ENCODE measurements around the gene POLE.
"Not testable (repeated sequence)": the region's sequence is repeated elsewhere in the genome, so short reads cannot be mapped to it uniquely, and the experiment has no call there.

Gene POLE

DNA sequence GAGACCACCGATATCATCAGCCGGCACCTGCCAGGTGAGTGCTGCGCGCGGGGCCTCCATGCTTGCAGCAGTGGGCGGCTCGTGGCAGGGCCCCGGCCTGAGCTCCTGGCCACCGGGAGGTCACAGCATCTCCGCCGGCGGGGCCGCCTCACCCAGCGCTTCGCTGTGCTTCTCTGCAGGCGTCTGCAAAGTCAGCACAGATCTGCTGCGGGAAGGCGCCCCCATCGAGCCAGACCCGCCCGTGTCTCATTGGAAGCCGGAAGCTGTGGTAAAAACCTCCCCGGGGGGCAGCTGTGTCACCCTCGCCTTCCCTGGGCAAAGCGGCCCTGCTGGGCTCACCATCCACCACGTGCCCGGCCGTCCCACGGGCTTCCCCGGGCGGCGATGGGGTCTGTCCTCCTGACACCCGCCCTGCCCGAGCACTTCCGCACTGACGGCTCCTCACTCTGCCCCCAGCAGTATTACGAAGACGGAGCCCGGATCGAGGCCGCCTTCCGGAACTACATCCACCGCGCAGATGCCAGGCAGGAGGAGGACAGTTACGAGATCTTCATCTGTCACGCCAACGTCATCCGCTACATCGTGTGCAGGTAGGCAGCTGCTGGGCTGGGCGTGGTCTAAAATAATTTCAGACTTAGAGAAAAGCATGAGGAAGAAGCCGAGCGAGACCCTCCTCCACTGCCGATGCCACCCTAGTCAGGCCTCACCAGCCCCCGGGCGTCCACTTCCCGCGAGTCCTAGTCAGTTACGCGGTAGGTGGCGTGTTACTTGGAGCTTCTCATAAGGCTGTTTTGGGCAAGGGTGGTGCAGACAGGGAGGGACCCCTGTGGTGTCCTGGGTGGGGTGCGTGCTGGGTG is 30.6 kb upstream of the POLE start:
- no peak for DNase-seq (ENCODE audit: low read depth in 2 of 2)

DNA sequence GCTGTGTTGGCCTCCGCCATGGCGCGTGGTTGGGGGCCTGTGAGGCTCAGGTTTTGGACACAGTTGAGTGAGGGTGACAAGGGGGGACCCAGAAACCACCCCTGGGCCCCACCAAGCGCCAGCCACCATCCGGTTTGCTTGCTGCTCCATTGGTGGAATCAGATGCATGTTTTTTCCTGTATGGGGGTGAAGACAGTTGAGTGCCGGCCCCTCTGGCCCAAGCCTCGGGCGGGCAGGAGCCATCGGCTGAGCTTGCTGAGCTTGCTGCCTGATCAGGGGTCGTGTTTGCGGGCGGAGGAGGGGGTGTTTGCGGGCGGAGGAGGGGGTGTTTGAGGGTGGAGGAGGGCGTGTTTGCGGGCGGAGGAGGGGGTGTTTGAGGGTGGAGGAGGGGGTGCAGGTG is 29.9 kb upstream of the POLE start:
- no peak for DNase-seq (ENCODE audit: low read depth in 2 of 2)

DNA sequence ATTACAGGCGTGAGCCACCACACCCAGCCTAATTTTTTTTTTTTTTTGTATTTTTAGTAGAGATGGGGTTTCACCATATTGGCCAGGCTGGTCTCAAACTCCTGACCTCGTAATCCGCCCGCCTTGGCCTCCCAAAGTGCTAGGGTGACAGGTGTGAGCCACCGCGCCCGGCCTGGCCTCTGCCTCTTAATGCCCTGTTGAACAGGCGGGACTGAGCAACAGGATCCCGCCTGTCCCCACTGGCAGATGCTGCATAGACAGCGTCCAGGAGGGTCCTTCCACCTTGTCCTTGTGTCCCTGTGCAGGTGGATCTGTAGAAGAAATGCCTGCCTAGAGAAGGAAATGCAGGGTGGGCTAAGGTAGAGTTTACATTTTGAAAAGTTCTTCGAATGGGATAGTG is 29.2 kb upstream of the POLE start:
- DNase-seq (ENCODE audit: low read depth in 2 of 2): no peak

DNA sequence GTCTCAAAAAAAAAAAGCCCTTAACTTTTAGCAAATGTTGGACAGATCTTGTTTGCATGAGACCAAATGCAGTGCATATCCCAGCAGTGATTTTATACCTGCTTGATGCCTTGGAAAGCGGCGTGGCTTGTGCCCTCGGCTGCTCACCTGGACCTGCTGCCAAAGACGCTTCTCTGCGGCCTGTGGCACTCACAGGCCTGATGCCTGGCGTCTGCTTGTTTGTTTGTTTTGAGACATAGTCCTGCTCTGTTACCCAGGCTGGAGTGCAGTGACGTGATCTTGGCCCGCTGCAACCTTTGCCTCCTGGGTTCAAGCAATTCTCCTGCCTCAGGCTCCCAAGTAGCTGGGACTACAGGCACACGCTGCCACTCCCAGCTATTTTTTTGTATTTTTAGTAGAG is 28.7 kb upstream of the POLE start:
- no peak for DNase-seq (ENCODE audit: low read depth in 2 of 2)

DNA sequence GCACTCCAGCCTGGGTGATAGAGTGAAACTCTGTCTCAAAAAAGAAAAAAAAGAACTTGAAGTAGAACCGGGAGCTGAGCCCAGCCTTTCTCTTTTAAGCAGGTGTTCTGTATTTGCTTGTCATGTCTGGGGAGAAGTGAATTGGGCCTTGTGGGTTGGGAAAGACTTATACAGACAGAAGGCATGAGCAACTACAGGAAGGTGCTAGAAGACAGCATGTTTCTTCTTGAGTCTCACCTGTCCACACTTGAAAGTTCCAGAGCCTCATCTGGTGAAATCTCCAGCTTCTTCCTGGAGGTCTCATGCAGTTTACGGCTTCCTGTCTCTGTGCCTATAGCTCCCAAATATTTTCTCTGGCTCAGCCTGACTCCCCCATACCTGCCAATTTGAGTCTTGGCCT is 26.0 kb upstream of the POLE start:
- DNase-seq (ENCODE audit: low read depth in 2 of 2): no peak

DNA sequence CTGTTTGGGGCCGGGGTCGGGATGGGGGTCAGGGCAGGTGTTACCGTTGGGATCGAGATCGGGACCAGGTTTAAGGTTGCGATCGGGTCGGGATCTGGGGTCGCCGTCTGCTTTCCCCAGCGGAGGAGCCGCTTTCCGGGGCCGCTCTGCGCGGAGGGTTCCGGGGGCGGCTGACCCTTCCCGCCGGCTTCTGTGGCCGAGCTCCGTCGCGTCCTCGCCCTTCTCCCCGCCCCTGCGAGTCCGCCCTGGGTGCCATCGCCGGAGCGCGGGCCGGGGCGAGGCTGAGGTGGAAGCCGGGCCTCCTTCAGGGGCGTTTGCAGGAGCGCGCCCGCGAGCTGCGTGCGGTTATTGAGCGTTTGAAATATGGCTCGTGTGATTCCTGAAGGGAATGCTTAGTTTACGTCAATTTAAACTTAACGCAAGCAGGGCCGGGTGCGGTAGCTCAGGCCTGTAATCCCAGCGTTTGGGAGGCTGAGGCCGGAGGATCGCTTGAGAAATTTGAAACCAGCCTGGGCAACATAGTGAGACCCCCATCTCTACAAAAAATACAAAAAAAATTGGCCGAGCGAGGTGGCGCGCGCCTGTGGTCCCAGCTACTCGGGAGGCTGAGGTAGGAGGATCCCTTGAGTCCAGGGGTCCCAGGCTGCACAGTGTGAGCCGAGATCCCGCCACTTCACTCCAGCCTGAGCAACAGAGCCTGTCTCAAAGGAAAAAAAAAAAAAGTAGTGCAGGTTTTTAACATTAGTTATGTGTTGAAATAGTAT is 24.1 kb upstream of the POLE start:
- no peak for DNase-seq (ENCODE audit: low read depth in 2 of 2)

DNA sequence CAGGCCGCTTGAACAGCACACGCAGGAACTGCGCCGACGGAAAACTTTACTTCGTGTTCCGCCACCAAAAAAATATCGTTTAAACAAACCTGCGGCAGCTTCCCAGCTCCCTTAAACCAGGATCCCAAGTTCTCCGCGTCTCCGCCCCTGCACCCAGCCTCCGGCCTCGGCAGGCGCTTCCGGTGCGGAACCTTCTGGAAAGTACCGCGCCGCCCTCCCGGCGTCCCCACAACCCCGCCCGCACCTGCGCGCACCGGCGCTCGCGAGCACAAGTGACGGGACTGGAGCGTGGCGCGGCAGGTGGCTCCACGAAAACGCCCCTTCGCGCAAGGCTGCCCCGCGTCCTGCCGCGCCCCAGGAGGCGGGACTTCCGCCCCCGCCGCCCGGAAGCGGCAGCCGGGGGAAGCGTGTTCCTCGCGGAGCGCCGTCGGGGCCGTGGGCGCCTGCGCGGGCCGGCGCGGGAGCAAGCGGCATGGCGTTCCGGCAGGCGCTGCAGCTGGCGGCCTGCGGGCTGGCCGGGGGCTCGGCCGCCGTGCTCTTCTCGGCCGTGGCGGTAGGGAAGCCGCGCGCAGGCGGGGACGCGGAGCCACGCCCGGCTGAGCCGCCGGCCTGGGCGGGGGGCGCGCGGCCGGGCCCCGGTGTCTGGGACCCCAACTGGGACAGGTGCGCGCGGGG is 23.4 kb upstream of the POLE start, which contains the start of gene PGAM5:
Gene PGAM5, plus strand, starts transcription at position 438 of the 675 bp plus-strand sequence. Its CDS starts 35 bp downstream, at position 473.
- peak; percentile 83 to 91 for DNase-seq (ENCODE audit: low read depth in 2 of 2)

DNA sequence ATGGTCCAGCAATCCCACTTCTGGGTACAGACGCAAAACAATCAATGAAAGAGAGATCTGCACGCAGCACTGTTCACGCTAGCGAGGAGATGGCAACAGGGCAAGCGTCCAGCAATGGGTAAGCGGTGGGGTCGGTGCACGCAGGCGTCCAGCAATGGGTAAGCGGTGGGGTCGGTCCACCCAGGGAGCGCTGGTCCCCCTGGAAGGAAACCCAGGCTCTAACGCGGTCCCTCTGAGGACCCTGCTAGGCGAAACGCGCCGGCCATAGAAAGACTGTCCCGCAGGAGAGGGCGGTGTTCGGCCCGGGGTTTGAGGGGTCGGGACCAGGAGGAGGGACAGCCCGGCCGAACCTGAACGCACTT is 22.9 kb upstream of the POLE start:
- DNase-seq (ENCODE audit: low read depth in 2 of 2): no peak

DNA sequence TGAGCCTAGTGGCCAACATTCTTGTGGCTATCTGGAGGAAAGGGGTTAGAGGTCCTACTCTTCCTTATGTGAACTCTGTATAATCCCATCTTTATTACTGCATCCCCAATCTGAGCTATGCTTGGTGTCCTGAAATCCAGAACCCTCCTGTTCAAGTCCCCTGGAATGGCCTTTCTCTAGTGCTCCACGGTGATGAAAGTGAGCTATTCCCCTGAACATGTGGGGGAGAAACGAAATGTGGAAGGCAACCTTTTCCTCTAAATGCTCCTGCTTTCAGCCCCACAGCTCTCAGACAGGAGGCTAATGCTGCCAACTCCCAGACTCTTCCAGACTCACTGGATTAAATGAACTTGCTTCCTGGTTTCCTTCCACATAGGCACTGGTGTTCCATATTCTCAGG is 21.0 kb upstream of the POLE start:
- DNase-seq (ENCODE audit: low read depth in 2 of 2): no peak

DNA sequence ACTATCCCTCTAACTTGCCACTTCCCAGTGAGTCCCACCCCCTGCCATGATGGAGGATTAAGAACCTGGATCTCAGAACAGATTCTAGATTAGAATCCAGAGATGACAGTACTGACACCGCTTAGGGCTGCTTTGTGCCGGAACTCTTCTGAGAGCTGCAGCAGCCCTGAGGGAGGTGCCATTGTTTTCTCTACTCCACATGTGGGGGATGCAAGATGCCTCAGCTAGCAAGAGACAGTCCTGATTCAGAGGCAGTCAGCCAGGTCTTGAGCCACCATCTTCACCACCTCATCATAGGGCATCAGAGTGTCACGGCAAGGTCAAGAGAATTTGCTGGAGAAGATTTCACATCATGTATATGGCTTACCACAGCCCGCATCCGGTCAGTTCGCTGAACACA is 20.1 kb upstream of the POLE start:
- no peak for DNase-seq (ENCODE audit: low read depth in 2 of 2)

DNA sequence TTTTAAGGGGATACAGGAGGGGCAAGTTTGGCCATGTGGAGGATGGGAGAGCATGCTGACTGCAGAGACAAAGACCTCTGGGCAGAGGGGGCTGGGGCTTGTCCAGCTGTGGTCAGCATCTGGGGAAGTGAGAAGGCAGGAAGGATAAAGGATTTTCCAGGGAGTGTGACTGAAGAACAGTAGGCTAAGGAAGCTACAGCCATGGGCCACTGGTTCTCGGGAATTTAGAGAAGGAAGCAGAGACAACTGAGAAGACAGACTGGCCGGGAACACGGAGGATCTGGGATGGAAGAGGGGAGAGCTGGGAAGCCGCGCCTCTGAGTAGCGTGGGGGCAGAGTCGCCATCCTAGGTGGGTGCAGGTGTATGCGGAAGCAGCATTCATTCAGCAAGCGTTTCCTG is 16.5 kb upstream of the POLE start:
- no peak for DNase-seq (ENCODE audit: low read depth in 2 of 2)

DNA sequence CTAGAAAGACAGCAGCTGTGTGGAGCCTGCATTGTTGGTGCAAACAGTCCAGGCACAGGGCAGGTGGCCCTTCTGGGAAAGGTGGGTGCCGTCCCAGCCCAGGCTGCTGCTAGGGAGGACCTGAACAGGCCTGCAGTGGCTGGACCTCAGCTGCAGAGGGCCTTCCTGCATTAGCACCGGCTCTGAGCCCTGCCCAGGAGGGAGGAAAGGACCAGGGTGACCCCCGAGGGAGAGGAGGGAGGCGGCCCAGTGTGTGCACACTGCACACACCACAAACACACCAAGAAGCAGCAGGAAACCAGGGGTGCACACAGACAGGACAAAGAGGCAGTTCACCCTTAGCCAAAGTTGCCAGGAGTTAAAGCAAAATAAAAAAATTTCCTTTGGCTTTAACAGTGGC is 15.5 kb upstream of the POLE start:
- no peak for DNase-seq (ENCODE audit: low read depth in 2 of 2)

DNA sequence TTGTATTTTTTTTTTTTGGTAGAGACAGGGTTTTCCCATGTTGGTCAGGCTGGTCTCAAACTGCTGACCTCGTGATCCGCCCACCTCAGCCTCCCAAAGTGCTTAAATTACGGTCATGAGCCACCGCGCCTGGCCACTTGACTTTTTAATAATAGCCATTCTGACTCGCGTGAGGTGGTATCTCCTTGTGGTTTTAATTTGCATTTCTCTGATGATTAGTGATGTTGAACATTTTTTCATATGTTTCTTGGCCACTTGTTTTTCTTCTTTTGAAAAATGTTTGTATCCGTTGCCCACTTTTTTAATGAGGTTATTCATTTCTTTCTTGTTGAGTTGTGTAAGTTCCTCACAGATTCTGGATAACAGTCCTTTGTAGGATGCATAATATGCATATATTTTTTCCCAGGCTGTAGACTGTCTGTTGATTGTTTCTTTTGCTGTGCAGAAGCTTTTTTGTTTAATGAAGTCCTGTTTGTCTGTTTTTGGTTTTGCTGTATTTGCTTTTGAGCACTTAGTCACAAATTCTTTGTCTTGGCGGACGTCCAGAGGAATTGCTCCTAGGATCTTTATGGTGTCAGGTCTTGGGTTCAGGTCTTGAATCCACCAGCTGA is 13.2 kb upstream of the POLE start:
- DNase-seq (ENCODE audit: low read depth in 2 of 2): no peak

DNA sequence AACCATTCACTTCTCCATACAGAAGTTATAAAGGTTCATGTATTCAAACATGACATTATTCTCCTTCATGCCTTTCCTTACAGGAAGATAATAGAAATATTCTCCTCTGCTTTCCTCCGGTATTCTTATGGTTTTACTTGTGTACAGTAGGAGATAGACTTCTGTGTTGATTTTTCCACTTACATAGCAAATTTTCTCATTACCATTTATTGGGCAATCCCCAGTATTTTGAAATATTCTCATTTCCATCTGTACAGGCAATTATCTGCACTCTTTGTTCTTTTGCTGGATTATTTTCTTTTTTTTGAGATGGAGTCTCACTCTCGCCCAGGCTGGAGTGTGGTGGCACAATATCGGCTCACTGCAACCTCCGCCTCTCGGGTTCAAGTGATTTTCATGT is 11.2 kb upstream of the POLE start:
- DNase-seq (ENCODE audit: low read depth in 2 of 2): no peak

DNA sequence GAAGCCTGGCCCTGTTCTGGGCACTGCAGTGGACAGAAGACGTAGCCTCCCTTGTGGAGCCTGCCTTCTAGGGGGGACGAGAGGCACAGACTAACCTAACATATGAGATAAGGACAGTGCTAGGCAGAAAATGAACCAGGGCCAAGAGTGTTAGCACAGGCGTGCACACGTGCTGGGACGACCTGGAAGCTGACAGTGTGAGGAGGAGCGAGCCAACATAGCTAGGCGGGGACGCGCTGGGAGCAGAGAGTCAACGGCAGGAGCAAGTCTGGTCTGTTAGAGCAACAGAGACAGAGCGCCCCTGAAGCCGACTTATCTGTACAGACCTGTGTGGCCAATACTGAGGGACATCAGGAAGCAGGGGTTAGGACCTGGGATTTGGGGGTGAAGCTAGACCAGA is 8.3 kb upstream of the POLE start:
- no peak for DNase-seq (ENCODE audit: low read depth in 2 of 2)

DNA sequence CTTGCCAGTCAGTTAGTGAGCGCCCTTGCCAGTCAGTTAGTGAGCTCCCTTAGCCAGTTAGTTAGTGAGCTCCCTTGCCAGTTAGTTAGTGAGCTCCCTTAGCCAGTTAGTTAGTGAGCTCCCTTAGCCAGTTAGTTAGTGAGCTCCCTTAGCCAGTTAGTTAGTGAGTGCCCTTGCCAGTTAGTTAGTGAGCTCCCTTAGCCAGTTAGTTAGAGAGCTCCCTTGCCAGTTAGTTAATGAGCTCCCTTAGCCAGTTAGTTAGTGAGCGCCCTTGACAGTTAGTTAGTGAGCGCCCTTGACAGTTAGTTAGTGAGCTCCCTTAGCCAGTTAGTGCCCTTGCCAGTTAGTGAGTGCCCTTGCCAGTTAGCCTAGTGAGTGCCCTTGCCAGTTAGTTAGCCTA is 7.7 kb upstream of the POLE start:
- DNase-seq (ENCODE audit: low read depth in 2 of 2): not testable (repeated sequence)

DNA sequence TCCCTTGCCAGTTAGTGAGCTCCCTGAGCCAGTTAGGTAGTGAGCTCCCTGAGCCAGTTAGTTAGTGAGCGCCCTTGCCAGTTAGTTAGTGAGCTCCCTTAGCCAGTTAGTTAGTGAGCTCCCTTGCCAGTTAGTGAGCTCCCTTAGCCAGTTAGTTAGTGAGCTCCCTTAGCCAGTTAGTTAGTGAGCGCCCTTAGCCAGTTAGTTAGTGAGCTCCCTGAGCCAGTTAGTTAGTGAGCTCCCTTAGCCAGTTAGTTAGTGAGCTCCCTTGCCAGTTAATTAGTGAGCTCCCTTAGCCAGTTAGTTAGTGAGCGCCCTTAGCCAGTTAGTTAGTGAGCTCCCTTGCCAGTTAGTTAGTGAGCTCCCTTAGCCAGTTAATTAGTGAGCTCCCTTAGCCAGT is 4.9 kb upstream of the POLE start:
- DNase-seq (ENCODE audit: low read depth in 2 of 2): not testable (repeated sequence)

DNA sequence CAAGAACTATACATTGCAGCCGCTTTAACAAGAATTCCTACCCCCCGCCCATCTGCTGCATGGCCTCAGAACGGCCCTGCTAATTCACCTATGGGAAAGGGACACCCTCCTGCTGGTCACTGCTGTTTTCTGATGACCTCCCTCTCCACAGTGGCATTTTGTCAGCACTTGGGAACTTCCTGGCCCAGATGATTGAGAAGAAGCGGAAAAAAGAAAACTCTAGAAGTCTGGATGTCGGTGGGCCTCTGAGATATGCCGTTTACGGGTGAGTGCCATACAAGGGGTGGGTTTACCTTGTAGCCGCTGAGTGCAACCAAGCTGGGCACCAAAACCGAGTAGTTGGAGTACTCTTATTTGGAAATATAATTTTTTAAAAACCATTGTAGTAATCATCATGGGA is 3.0 kb upstream of the POLE start:
- no peak for DNase-seq (ENCODE audit: low read depth in 2 of 2)

DNA sequence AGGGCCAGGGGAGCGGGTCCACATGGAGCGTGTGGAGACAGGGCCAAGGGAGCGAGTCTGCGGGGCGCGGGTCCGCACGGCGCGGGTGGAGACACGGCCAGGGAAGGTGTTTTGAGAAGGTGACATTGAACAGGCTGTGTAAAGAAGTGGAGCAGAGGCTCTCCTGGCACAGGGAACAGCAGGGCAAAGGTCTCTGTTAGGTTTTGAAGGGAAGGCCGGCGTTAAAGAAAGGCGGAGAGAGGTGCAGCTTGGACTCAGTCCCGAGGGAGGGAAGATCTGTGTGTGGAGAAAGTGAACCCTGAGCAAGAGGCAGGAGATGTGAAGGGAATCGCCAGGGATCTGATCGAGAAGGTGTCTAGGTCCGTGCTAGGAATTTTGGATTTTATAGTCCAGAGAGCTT is 2.1 kb upstream of the POLE start:
- no peak for DNase-seq (ENCODE audit: low read depth in 2 of 2)

DNA sequence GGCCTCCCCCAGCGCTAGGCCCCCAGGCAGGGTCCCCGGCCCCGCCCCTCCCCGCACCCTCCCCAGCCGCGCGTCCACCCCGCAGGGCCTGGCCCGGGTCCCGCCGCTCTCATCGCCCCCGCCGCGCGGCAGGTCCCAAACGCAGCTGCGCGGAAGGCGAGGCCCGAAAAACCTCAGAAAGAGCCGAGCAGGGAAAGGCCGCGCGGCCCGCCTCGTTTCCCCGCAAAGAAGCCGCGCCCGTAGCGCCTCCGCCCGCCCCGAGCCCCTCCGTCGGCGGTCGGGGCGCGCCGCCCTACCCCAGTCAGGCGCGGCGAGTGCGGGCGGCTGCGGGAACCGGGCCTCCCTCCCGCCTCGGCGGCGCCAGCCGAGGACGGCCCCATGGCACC is 324 bp downstream of the POLE start:
- no peak for DNase-seq (ENCODE audit: low read depth in 2 of 2)

DNA sequence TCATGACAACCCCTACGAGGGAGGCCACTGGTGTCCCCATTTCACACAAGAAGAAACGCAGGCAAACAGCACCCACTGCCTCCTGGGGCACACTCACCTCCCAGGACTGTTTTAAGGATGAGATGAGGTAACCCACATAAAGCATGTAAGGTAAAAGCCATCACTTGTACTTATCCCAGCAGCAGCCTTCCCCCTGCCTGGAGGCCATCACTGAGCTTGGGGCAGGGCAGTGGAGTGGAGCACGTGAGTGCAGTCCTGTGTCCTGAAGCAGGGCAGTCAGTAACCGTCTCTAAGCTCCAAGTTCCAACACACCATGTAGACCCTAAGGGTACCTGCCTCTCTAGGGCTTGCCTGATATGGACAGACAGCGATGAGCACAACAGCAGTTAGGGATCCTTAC is 1.7 kb downstream of the POLE start:
- no peak for DNase-seq (ENCODE audit: low read depth in 2 of 2)

DNA sequence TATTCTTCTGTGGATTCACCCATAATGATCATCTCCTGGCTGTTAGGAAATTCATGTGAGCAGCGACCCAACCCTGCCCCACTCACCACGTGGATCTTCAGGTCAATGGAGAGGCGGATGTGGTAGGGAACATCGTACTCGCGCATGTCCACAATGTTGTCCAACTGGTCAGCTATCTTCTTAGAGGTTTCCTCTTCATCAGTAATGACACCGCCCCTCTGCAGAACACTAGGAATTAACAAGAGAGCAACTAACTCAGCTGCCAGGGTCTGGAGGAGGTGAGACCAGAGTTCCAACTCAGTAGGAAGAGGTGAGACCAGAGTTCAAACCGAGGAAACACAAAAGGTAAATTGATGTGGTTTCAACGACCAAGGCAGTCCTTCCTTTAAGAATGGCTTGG is 9.7 kb downstream of the POLE start:
- DNase-seq (ENCODE audit: low read depth in 2 of 2): no peak
